Measurements from ENCODE around the gene EIF4E1B.

The EIF4E1B gene

DNA sequence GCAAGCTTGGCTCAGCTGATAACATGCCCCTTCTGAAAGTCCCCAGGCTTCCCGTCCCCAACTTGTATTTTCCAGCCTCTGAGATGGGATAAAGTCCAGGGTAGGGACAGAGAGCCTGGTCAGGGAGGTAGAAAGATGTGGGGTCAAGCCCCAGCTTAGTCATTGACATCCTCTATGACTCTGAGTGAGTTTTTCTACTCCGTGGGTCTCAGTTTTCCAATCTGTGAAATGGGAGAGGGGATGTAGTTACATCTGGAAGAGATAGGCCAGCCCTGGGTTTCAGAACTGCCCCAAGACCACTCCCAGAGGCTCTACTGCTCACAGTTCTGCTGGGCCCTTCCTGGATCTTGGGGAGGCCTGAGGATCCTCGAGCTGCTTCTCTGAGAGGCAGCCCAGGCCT is 23.6 kb upstream of the EIF4E1B start:
- DNase-seq = no peak

DNA sequence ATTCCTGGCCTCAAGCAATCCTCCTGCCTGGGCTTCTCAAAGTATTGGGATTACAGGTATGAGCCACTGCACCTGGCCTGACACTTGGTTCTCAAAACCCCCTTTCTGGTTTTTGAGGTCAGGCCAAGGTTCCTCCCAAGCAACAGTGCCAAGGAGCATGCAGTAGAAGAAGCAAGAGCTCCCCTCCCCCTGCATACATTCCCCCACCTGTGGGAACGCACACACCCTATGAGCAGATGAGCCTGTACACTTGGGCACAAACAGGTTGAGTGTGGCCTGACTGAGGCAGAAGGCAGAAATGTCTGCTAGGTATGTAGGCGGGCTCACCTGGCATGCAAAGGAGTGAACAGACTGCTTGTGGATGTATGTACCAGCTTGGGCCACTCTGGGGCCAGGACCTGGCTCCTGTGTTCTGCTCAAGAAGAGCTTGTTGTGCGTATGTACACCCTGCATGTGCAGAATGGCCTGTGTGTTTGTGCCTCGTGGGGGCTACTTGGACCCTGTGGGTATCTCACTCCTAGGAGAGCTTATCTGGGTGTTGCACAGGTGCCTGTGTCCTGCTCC is 22.3 kb upstream of the EIF4E1B start:
- no peak for DNase-seq

DNA sequence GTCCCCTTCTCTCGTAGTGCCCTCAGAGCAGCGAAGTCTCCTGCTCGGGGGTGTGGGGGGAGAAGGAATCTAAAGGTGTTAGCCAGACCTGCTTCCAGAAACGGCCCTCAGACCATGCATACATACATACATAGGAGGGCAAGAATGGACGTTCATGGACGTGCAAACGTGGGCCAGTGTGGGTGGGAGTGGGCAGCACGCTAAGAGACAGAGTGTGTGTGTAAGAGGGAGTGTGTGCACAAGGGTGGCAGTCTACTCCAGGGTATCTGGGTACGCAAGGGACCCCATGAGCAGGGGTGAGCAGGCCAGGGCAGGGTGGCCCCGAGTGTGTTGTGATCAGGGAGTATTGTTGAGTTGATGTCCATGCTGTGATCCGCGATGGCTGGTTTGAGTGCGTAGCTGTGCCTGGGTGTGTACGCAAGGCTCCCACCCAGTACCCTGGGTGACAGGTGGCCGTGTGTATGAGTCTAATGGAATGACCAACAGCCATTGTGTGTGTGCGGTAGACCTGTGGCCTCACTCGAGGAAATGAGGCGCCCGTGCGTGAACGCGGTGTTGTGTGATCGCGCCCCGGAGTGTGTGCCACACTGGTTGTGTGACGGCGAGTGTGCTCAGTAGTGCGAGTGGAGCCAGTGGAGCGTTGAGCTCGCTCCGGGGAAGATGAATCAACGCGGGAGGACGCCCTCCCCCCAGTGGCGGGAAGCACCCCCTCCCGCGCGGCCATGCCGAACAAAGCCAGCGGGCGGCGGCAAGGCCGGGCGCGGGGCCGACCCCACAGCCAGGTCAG is 21.3 kb upstream of the EIF4E1B start:
- DNase-seq = peak in 1 of 2 experiments; percentile 37

DNA sequence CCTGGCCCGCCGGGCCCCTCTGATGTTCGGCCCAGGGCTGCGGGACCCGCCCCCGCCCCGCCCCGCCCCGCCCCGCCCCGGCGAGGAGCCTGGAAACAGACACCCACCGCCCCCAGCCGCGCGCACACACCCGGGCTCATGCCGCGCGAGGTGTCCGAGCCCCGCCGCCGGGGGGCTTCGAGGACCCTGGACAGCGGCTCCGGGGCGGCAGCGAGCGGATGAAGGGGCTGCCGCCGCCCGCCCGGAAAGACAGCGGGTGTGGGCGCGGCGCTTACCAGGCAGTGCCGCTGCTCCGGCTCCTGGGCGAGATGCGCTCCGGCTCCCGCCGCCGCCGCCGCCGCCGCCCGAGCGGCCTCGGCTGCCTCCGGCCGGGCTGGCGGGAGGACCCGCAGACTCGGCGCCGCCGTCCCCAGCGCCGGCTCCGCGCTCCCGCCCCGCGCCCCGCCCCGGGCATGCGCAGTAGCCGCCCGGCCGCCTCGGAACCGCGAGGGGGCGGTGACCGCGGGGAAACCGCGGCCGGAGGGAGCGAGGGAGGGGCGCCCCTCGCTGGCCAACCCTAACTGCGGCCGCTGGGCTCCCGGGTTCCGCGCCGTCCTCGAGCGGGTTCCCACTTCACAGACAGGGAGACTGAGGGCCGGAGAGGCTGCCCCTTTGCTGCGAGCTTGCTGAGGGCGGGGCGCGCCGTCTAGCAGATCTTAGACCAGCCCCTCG is 20.6 kb upstream of the EIF4E1B start, which contains the start of gene GPRIN1:
GPRIN1 (minus strand) TSS at position 433 of the 711 bp plus-strand sequence. CDS start 10,322 bp downstream, outside the sequence.
- DNase-seq = peak in 1 of 2 experiments; percentile 81

DNA sequence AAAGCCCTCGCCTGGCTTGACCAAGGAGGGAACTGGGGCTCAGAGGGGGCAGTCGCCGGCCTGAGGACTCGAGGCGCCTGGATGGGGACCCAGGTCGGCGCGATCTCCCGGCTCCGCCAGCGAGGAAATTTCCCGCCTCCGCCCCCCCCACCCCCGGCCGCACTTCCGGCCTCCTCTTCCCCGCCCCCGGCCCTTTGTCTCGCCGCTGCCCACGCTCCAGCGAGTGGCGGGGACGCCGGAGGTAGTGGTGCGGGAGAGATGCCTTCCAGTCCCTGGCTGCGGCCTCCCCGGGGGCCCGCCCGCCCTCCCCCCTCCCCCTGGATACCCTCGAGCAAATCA is 20.1 kb upstream of the EIF4E1B start:
- peak in 1 of 2 experiments; percentile 46 for DNase-seq

DNA sequence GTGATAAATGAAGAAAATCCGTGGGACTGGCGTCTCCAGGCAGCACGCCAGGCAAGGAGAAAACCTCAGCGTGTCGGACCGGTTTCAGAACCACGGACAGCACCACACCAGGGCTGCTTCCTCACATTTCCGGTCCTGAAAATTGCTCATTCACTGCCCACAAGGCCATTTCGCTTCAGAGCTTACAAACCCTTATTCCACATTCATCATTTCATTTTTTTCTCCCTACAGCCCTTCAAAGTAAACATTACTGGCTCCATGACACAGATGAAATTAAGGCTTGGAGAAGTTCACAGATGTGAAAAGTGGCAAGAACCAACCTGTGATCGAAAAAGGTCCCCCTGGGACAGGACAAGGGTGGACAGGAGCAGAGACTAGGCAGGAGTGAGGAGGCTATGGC is 19.0 kb upstream of the EIF4E1B start:
- no peak for DNase-seq

DNA sequence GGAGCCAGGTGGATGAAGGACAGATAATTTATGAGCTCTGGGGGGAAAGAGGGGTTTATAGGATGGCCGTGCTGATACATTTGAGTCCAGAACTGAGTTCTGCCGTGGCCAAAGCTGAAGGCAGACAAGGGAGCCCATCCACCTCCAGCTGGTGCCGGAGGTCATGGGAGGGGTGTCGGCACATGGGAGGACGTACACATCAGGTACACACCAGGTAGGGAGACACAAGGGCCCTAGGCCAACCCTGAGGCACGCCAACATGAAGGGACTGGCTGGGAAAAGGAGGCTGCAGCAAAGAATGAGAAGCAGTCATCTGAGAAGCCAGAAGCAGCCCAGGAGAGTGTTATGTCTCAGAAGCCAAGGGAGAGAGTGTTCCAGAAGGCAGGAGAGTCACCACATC is 18.5 kb upstream of the EIF4E1B start:
- no peak for DNase-seq

DNA sequence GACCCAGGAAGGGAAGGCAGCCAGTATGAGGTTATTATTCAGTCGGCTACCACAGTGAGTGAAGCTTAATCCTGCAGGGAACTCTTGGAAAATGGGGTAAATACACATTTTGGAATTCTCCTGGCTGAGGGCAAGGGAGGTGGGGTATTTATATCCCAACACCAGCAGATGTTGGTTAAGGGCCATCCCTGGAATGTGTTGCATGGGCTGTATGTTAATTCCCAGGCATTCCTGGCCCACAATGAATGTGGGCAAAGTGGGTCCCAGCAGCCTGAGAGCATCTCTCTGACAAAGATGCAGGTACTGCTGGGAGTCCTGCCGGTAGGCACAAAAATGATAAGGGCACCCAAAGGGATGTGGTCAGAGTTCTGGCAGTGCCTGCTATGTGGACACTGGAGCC is 17.6 kb upstream of the EIF4E1B start:
- DNase-seq = no peak

DNA sequence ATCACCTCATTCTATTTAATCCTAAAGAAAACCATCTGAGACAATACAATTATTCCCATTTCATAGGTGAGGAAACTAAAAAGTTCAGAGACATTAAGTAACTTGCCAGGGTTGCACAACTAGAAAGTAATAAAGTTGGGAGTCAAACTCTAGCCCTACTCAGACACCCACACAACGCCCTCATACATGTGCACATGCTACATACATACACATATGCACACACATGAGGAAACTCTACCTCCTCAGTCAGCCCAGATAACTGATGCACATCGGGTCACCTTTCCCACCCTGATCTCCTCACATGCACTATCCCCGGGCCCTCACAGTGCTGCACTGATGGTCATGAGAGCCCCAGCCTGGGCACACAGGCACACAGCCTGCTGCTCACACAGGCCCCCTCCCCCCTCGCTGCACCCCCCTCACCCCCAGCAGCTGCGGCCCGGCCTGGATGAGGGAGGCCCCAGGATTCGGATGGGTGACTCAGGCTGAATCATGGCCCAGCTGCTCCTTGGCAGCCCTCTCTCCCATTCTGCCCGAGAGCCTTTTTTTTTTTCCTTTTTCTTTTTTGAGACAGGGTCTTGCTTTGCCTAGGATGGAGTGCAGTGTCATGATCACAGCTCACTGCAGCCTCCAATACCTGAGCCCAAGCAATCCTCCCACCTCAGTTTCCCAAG is 15.5 kb upstream of the EIF4E1B start:
- no peak for DNase-seq

DNA sequence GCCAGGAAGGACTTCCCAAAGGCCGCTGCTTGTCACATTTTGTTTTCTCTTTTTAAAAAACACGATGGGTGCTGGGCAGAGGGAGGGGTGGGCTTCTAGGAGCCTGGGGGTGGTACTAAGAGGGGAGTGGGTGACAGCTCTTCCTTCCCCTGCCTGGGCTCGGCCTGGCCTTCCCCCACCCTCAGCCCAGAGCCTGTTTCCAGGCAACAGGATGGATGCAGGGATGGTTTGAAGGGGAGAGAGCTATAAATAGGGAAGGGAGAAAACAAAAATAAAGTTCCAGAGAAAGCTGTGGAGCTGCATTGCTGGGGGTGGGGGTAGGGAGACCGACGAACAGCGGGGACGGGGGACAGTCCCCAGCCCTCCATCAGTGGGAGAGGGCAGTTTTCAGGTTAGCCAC is 14.0 kb upstream of the EIF4E1B start:
- no peak for DNase-seq

DNA sequence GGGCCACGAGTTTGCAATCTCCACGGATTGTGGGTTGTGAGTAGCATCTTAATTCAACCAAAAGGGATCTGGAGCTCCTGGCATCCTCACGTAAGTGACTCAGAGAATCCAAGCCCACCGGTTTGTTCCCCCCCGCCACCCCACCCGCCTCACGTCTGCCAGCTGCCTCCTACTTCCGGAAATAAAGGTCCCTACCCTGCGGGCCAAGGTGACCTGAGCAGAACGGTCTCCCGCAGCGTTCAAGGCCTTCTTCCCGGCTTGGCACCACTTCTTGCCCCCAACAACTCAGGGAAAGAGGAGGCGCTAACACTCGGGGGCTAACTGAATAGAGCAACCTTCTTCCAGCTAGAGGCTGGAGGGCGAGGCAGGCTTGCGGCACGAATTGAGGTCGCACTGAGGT is 11.7 kb upstream of the EIF4E1B start:
- DNase-seq = no peak

DNA sequence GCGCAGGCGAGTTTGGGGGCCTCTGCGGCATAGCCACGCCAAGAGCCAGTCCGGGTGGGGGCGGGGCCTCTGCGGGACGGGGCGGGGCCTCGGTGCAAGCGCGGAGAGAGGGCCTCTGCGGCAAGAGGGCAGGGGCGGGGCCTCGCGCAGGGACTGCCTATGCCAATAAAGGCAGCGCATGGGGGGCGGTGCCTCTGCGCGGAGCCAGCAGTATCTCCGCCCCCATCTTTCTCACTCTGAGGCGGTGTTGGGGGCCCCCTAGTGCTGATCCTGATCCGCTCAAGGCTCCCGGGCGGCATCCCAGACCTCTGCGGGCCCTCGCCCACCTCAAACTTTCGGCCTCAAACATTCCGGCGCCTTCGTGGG is 11.3 kb upstream of the EIF4E1B start:
- DNase-seq = peak; percentile 54 to 93

DNA sequence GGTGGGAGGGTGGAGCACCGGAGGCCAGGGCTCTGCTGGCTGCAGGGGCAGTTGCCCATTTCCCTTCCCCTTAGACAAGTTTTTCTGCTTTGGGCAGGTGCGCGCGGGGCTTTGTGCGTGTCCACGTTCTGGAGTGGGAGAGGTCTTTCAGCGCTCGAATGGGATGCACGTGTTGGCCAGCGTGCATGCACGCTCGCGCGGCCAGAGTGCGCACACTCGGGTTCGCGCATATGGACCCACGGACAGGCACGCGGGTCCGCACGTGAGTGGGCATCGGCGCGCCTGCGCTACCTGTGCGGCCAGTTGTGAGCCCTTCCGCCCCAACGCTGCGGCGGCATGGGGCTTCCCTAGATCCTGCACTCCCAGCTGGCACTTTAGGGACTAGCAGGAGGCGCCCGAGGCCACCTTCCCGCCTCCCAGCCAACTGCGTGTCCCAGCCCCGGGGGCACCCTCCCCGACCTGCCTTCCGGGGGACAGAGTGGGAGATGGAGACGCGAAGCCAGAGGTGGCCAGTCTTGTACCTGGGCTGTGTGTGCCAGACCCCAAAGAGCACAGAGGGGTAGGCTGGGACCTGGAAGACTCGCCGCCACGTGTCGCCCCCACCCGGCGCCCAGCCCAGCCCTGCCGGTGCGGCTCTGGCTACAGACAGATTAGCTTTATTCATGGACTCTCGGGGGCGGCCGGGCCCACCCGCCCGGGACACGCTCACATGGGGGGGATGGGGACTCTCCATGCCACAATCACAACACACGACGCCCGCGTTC is 10.7 kb upstream of the EIF4E1B start:
- peak in 1 of 2 experiments; percentile 47 for DNase-seq

DNA sequence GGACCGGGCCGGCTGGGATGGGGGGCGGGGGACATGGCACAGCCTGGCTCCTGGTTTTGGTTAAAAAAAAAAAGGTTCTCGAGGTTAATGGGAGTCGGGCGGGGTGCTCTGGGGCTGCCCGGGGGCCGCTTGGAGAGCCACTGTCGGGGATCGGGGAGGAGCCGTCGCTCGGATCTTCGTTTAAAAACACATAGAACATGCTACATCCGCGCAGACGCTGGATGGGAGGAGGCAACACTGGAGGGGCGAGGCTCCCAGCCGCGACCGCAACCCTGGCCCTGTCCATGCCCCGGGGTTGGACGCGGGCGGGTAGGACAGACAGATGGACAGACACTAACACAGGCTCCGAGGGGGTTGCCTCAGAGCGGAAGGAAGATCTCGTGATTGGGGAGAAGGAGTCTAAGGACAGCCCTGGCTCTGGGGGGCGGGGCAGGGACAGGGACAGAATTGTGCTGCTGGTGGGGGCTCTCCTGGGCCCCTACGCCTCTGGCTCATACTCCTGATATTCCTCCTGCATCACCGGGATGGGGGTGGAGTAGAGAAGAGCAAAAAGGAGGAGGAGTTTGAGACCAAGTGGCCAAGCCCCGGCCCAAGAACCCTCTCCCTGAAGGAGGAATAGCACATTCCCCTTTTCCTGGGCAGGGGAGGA is 10.0 kb upstream of the EIF4E1B start:
- DNase-seq = peak in 1 of 2 experiments; percentile 15

DNA sequence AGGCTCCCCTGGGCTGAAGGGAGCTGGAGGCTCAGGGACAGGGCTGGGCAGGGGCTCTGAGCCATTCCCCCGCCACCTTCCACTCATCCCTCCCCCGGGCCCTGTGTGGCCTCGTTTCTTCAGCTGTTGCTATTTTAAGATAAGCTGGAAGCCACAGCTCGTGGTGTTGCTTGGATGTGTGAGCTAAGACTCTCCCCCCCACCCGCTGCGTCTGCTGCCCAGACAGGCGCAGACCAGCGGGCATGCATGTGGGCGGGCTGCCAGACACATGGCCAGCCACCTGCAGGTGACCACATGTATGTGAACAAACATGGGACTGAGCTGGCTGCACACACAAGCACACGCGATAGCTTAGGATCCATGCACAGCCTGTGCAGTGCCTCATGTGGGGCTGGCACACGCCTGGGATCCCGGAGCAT is 8.8 kb upstream of the EIF4E1B start:
- no peak for DNase-seq

DNA sequence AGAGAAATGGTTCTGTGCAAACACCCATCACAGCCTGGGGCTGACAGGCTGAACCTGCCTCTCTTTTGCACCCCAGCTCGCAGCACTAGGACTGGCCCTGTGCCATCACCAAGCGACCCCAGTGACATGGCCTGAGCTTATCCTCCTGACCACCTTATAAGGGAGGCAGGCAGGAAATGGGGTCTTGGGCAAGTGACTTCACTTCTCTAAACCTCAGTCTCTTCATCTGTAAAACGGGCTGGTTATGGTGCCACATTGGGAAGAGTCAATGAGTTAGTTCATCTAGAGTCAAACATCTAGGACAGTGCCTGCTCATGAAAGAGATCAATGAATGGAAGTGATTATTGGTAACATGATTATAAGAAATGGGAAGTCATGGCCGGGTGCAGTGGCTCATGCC is 6.3 kb upstream of the EIF4E1B start:
- DNase-seq = no peak

DNA sequence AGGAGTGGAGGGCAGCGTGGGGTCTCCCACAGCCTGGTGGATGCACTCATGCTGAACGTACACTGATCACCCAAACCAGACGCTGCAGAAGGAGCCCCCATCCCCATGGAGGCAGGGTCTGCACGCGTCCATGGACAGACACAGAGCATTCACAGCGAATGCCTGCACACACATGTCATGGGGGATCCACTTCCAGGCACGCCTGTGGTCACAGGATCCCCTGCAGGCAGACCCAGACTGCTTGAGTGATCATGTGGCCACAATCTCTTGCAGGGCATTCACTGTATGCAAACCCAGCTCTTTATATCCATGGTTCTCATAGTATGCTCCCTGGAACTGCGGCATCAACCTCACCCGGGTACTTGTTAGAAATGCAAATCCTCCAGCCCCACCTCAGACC is 5.5 kb upstream of the EIF4E1B start:
- peak; percentile 87 for DNase-seq

DNA sequence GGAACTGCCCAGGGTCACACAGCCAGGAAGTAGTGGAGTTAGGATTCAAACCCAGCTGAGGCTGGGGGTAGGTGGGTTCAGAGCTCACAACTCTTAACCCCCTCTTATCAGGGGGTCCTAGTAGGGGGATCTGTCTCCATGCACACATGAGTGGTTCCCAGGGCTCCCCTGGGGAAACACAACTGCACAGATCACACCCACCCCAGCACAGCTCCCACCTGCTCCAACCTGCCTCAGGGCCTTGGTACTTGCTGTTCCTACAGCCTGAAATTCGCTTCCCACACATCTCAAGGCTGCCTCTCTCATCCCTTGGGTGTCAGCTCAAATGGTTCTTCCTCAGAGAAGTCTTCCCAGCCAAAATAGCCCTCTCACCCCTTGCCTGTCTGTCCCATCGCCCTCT is 5.0 kb upstream of the EIF4E1B start:
- DNase-seq = no peak

DNA sequence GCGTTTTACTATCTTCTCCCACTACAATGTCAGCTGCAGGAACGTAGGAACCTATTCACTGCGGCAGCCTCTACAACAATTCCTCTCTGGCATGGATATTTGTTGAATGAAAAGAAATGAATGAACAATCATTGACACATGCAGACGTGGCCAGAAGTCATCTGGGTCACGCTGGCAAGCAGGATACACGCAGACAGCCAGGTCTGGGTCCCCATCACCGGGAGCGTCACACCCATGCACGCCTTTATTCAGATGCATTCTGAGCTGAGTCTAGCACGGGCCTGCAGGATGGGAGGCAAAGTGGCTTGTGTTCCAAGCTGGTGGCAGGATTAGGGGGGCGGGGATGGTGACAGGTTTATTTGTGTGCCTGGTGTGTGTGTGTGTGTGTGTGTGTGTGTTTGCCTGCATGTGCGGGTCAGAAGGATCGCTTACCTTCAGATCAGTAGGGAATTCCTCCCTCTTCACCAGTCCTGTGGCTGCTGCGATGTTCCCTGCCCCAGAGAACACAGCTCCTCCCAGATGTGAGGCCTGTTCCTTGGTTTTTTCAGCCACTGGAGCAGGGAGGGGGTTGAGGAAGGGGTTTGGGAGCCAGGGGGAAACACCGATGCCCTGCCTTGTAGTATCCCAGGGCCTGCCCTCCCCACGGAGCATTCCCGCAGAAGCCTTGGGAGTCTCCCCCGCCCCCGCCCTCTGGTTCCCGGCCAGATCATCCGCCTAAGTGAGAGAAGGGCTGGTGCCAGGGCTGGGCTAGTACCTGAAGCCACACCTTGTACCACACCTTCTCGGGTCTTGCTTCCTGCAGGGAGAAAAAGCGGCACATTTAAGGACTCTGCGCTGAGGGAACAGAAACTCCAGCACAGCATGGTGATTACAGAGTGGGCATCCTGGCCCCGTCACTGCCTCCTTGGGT is 4.3 kb upstream of the EIF4E1B start:
- no peak for DNase-seq

DNA sequence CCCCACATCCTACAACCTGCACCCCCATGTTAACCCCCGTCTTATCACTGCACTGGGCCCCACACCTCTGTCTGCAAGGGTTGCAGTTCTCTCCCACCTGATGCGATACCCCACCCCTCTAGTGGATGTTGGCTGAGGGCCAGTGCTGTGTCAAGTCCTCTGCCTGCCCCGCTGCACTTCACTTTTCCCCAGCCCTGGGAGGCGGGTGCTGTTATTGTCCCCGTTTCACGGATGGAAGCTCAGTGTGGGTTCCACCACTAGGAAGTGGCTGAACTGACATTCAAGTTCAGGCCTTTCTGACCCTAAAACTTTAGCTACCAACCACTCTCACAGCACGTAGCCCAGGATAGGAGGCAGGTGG is 3.6 kb upstream of the EIF4E1B start:
- no peak for DNase-seq

DNA sequence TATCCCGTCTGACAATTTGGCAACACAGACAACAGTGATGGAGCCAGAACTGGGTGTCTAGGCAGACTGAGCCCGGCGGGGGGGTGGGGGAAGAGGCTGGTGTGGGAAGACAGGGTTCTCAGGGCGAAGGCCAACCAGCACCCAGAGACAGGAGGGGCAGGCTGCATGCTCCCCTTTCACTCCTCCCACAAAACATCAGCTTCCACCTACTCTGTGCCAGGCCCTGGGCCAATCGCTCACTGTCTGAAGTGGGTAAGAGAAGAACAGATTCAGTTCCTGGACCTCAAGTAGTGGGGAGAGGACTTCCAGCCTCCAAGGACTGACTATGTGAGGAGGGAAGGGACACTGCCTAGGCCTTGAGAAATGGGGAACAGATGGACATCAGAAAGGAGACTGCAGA is 2.9 kb upstream of the EIF4E1B start:
- no peak for DNase-seq

Data from NCI-H526 (cell line).